ENCODE measurements around the gene SHKBP1.
"Not testable (repeated sequence)": the region's sequence is repeated elsewhere in the genome, so short reads cannot be mapped to it uniquely, and the experiment has no call there.

Gene SHKBP1

GRCh38 chr19:40585241-40585981, 8.7 kb downstream of the SHKBP1 start:
- DNase-seq = peak; percentile 56

- no peak for DNase-seq
These were observed 9.3 kb downstream of the SHKBP1 start for GRCh38 chr19:40585982-40586422.

GRCh38 chr19:40586611-40587010, 9.9 kb downstream of the SHKBP1 start:
- no peak for DNase-seq

GRCh38 chr19:40588110-40588854, 11.6 kb downstream of the SHKBP1 start:
- no peak for DNase-seq

- DNase-seq = no peak
These were observed 12.4 kb downstream of the SHKBP1 start for GRCh38 chr19:40588926-40589569.

GRCh38 chr19:40589591-40590429, 13.1 kb downstream of the SHKBP1 start:
- DNase-seq = no peak

- no peak for DNase-seq
These were observed 14.0 kb downstream of the SHKBP1 start for GRCh38 chr19:40590464-40591265.

- DNase-seq = not testable (repeated sequence)
These were observed 15.1 kb downstream of the SHKBP1 start for GRCh38 chr19:40591724-40592123.

- DNase-seq = peak; percentile 11
These were observed 15.5 kb downstream of the SHKBP1 start for GRCh38 chr19:40592170-40592569.

- DNase-seq = no peak
These were observed 17.6 kb downstream of the SHKBP1 start for GRCh38 chr19:40594255-40594654.

- peak; percentile 21 for DNase-seq
These were observed 18.0 kb downstream of the SHKBP1 start for GRCh38 chr19:40594657-40595091.

GRCh38 chr19:40596608-40597328, 20.1 kb downstream of the SHKBP1 start:
- DNase-seq = peak; percentile 30

- no peak for DNase-seq
These were observed 20.7 kb downstream of the SHKBP1 start for GRCh38 chr19:40597329-40597838.

- DNase-seq = peak; percentile 77
These were observed 21.6 kb downstream of the SHKBP1 start for GRCh38 chr19:40598121-40598917.

GRCh38 chr19:40598918-40599307, 22.2 kb downstream of the SHKBP1 start:
- DNase-seq = no peak

- DNase-seq = no peak
These were observed 22.7 kb downstream of the SHKBP1 start for GRCh38 chr19:40599331-40599901.

GRCh38 chr19:40599902-40600569, 23.4 kb downstream of the SHKBP1 start:
- no peak for DNase-seq

GRCh38 chr19:40600570-40601133, 24.0 kb downstream of the SHKBP1 start:
- no peak for DNase-seq

Data from kidney glomerular epithelial cell (primary cell).